GM19395 (cell line): ENCODE measurements around the gene RREB1.

ENCODE experiments used
- ATAC-seq: cut with Tn5 transposase; IDR thresholded peaks from one replicate; pipeline ENCODE4 v1.9.1; 2021; ENCODE audit warnings: mild to moderate bottlenecking, moderate library complexity; ENCODE audit not compliant: unreplicated experiment

The RREB1 gene

GRCh38 chr6:7241709-7242645 is 134.2 kb downstream of the RREB1 start:
- ATAC-seq: no peak

- no peak for ATAC-seq
Measured at GRCh38 chr6:7242835-7243178, 135.0 kb downstream of the RREB1 start.

DNA sequence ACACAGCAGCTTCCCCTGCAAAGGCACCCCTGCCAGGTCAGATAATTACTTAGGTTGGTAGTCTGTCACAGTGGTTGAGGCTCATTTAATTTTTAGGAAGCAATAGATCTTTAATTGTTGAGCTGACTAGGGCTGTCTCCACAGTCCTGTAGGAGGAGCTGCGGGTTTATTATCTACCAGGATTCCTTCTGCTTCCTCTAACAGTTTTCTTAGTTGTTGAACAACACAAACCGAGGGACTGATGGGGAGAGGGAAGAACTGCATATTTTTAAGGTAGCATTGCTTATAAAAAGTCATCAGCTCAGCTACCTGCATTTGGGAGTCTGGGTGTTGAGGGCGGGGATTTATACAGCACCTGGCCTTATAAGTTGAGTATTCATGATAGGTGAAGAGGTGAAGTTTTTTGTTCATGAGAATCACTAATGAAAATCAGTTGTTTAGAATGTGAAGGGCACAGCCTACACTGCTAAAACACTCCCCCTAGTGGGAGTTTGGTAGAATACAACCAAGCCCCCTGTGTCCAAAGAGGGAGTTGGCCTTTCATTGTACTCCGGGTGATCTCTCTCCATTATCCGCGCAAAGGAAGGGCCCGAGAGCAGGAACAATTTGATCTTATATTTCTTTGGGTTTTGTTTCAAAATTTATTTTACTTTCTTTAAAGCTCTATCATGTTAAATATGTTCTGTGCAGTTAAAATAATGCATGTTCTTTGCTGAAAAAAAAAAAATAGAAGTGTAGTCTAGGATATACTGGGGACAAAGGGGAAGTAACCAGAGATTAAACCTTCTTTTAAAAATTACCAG is 135.6 kb downstream of the RREB1 start:
- peak; percentile 50 for ATAC-seq

DNA sequence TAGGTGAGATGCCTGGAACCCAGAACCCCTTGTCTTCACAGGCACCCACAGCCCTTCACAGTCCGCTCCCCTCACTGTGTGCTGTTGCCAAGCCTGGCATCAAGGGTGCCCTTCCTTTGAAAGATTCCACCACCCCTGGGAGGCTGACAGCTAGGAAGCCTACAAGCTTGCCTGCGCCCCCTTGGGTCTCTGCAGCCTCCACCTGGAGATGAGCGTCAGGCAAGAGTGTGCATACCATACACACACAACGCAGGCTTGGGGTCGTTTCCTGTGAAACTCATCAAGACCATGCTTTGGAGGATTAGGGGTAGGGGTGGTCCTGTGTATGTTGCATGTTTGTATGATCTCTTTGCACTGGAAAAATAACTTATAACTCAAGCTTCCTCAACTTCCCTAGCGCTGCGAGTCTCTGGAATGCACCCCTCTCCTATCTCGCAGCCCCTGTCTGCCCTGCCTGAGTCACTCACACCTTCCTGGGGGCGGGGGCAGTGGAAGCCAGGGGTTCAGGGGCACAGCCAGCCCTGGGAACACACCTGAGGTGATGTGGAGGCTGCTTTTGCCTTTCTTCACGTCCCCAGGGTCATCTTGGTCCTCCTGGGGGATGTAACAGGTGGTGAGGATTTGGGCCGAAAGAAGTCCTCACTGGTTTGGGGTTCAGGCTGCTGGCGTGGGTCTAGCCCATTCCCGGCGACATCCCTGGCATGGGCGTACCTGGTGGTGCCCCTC is 138.1 kb downstream of the RREB1 start:
- no peak for ATAC-seq

- ATAC-seq: no peak
Measured at GRCh38 chr6:7246401-7247178, 138.8 kb downstream of the RREB1 start.

GRCh38 chr6:7247179-7247456 is 139.4 kb downstream of the RREB1 start:
- no peak for ATAC-seq

DNA sequence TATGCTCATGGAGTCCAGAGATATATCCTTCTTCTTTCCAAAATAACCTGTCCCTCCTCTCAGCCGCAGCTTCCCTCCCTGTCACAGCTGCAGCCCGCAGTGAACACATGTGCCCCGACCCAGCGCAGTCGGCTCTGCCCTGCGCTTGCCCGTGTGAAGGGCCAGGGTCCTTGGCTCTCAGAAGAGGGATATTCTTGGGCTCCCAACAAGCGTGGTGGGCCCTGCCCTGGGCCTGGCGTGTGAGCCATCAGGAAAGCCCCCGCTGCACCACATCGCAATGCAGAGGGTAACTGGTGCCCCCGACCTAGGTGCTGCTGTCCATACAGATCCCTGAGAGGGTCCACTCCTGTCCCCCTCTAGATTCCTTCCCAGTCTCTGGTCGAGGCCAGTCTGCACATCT is 140.1 kb downstream of the RREB1 start:
- no peak for ATAC-seq

- no peak for ATAC-seq
Measured at GRCh38 chr6:7249391-7249790, 141.6 kb downstream of the RREB1 start.

- ATAC-seq: no peak
Measured at GRCh38 chr6:7249946-7250643, 142.3 kb downstream of the RREB1 start.

DNA sequence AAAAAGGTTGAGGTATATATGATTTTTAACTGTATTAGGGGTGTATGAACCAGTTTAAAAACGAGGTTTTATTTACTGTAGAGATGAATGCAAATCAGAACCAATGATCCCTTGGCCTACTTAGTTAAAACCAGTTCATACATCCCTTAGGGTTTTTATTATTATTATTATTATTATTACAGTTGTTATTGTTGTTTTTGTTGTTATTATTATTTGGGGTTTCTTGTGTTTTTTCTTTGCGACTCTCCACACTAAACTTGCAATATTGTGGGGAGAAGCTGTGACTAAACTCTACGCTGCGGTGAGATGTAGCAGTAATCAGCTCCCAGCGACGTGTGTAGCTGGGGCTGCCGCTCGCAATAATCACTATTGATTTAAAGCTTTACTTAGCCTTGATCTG is 143.1 kb downstream of the RREB1 start:
- ATAC-seq: no peak

DNA sequence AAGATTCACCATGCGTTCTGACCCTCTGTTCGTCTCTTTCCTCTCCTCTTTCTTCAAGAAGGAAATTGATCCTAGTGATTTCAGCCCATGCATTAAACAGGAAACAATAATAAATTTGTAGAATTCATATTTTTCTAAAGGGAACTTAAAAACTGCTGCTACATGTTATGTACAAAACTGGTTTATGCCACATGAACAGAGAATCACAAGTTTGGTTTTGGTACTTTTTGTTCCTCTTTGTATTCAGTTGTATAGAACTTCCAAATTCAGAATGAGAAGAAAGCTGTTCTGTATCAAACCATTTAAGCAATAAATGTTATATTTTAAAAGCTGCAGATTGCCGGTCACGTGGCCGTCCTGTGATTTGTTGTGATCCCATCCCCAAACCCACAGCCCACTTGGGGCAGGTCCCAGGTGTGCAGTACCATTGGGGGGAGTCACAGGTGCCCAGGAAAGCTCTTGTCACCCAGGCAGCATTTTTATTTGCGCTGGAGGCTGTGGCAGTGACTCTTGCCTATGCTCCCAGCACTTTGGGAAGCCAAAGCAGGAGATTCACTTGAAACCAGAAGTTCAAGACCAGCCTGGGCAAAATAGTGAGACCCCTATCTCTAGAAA is 144.0 kb downstream of the RREB1 start:
- no peak for ATAC-seq

DNA sequence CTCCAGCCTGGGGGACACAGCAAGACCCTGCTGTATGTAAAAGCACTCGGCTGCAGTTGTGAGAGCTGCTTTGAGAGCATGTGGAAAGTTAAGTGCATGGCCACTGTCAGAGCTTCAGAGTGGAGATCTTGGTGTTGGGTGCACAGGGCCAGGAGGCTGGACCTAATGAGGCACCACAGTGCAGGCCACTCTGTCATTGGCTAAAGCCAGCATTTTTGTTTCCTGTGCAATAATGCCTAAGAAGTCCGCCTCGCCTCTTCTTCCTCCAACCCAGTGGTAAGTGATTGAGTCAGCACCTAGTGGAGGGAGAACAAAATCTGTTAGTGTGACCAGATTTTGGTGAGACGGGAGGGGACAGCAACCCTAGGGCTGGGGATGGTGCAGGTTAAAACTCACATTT is 144.6 kb downstream of the RREB1 start:
- no peak for ATAC-seq

DNA sequence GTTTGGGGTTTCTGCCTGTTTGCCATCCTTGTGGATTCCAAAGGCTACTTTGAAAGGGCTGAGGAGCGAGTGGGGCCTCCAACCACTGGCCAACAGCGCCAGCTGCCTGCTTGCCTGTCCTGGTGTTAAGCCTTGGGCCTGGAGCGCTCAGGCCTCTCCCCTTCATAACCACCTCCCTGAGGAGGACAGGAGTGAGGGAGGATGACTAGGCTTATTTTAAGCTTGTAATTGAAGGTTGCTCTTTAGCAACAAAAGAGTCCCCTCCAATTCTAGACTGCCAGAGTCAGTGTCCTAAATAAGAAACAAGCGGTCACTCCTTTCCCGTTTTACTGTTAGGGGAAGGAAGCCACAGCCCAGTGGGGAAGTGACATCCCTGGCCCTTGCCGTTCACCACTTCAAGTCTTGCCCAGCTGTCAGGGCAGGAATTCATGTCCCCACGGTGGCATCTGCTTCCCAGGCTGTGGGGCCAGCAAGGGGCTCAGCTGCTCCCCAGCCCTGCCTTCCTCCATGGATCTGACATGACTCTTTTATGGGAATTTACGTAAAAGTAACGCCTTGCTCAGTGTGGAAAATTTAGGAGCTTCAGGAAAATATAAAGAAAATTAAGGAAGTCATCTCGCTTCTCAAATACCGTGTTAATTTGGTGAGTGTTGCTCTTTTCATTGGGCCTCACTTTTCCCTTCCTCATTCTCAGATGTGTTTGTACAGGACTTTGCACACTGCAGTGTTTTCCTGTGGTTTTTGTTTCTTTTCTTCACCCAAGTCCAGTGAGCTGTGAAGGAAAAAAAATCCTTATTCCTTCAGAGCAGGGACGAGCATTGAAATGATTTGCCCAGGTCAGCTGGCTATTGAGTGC is 147.4 kb downstream of the RREB1 start:
- no peak for ATAC-seq

GRCh38 chr6:7255918-7256317 is 148.2 kb downstream of the RREB1 start:
- no peak for ATAC-seq

DNA sequence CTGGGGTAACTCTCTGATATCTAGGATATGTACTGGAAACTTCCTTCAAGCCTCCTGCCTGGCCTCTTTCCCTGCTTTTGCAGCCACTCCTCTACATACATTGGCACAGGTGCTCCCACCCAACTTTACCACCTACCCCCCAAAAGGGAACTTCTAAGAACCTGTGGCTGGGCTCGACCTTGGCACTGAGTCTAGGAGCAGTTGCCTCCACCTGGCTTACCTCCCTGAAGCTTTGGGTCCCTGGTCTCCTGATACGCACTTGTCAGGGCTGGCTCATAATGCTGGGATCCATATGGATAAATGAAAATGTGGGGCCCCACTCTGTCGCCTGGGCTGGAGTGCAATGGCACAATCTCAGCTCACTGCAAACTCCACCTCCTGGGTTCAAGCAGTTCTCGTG is 149.0 kb downstream of the RREB1 start:
- ATAC-seq: no peak

DNA sequence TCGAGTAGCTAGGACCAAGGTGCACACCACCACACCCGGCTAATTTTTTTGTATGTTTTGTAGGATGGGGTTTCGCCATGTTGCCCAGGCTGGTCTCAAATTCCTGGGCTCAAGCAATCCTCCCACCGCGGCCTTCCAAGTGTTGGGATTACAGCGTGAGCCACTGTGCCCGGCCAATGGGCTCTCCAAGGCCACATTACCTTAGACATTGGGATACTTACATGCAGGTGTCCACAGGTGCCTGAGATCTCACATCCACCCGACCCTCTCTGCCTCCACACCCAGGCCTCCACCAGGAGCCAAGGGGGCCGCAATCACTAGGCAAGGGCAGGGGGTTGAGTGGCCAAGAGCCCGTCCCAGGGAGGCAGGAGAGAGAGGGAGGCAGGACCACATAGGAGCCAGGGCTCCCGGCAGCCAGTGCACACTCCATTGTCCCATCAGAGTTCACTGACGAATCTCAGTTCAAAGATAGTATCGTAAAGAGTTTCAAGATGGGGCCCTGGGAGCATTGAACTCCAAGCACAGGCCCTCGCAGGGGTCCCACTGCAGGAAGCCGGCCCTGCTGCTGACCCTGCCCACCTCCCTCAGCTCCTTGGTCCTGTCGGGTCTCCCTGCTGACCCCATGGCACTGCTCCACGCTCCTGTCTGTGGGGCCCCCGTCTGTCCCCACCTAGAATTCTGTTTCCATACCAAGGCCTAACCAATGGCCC is 149.9 kb downstream of the RREB1 start:
- no peak for ATAC-seq

- no peak for ATAC-seq
Measured at GRCh38 chr6:7258231-7258763, 150.5 kb downstream of the RREB1 start.
